Measurements from ENCODE around the gene GPX5. TPM values are rescaled to one million over a fixed set of nuclear protein-coding genes. Genes with fewer than 3 reads are reported as not detected.
"Not testable (repeated sequence)": the region's sequence is repeated elsewhere in the genome, so short reads cannot be mapped to it uniquely, and the experiment has no call there.

GPX5 gene
- total RNA-seq, 2 experiments from 2014 or later: not detected

GRCh38 chr6:28497893-28498292 is 27.8 kb upstream of the GPX5 start:
- Mint-ChIP-seq H3K4me3 (no peak overlapping the region), H3K27ac (no peak overlapping the region), H3K27me3 (peaks cover 25% of the 10 kb centered on the region), H3K4me1 (no peaks in the 10 kb centered on the region), H3K9me3 (no peaks in the 10 kb centered on the region), H3K36me3 (ENCODE audit: low read depth) (no peaks in the 10 kb centered on the region)
- no peak for DNase-seq
- ChIA-PET CTCF (no interaction called here), POLR2A (no interaction called here)

GRCh38 chr6:28501259-28501658 is 24.4 kb upstream of the GPX5 start:
- peaks cover under 1% of the 10 kb centered on the region for H3K4me1 Mint-ChIP-seq
- no peaks in the 10 kb centered on the region for H3K36me3 Mint-ChIP-seq (ENCODE audit: low read depth)
- H3K27me3 Mint-ChIP-seq: peaks cover 11% of the 10 kb centered on the region
- H3K9me3 Mint-ChIP-seq: no peaks in the 10 kb centered on the region
- no peak for DNase-seq
- CTCF ChIA-PET: no interaction called here
- no peak overlapping the region for H3K4me3 Mint-ChIP-seq
- H3K27ac Mint-ChIP-seq: no peak overlapping the region
- POLR2A ChIA-PET: no interaction called here

DNA sequence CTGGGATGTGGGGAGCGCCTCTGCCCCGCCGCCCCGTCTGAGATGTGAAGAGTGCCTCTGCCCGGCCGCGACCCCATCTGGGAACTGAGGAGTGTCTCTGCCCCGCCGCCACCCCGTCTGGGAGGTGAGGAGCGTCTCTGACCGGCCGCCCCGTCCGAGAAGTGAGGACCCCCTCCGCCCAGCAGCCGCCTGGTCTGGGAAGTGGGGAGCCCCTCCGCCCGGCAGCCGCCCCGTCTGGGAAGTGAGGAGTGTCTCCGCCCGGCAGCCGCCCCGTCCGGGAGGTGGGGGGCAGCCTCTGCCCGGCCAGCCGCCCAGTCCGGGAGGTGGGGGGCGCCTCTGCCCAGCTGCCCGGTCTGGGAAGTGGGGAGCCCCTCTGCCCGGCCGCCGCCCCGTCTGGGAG is 23.5 kb upstream of the GPX5 start:
- H3K4me1 Mint-ChIP-seq; H3K36me3 Mint-ChIP-seq (ENCODE audit: low read depth); H3K9me3 Mint-ChIP-seq; DNase-seq; POLR2A ChIA-PET; H3K4me3 Mint-ChIP-seq; CTCF ChIA-PET; H3K27ac Mint-ChIP-seq; H3K27me3 Mint-ChIP-seq: not testable (repeated sequence)

- POLR2A ChIA-PET, H3K27me3 Mint-ChIP-seq, CTCF ChIA-PET: not testable (repeated sequence)
Measured at GRCh38 chr6:28502709-28503305, 22.9 kb upstream of the GPX5 start.

DNA sequence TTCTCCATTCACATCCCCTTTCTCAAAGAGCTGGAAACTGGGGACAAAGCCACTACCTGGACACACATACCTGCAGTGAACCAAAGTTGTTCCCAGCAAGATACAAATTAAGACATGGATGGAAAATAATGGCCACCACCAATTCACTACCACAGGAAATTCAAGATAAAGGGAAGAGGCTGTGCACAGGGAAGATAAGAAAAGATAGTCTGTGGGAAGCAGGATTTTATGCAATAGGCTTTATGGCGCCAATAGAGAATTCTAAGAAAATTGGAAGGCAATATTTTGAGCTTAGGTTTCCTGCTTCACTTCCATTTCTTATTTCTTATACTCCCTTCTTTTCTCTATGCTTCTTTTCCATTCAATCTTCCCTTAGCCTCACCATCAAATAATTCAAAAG is 19.9 kb upstream of the GPX5 start:
- H3K27ac Mint-ChIP-seq: no peak overlapping the region
- peaks cover 13% of the 10 kb centered on the region for H3K4me1 Mint-ChIP-seq
- no peak overlapping the region for H3K4me3 Mint-ChIP-seq
- POLR2A ChIA-PET: no interaction called here
- H3K27me3 Mint-ChIP-seq: peaks cover 2% of the 10 kb centered on the region
- no peak for DNase-seq
- no peaks in the 10 kb centered on the region for H3K9me3 Mint-ChIP-seq
- H3K36me3 Mint-ChIP-seq (ENCODE audit: low read depth): no peaks in the 10 kb centered on the region
- CTCF ChIA-PET: interaction anchor here (1.4 kb wide), 1 partner anchor 12 kb away, joined by 4 read pairs; no protein-coding TSS in a partner anchor

More at GRCh38 chr6:28502709-28503305, 22.9 kb upstream of the GPX5 start:
- H3K4me3 Mint-ChIP-seq; H3K27ac Mint-ChIP-seq; H3K9me3 Mint-ChIP-seq; H3K36me3 Mint-ChIP-seq (ENCODE audit: low read depth); DNase-seq: not testable (repeated sequence)
- peaks cover 13% of the 10 kb centered on the region for H3K4me1 Mint-ChIP-seq

DNA sequence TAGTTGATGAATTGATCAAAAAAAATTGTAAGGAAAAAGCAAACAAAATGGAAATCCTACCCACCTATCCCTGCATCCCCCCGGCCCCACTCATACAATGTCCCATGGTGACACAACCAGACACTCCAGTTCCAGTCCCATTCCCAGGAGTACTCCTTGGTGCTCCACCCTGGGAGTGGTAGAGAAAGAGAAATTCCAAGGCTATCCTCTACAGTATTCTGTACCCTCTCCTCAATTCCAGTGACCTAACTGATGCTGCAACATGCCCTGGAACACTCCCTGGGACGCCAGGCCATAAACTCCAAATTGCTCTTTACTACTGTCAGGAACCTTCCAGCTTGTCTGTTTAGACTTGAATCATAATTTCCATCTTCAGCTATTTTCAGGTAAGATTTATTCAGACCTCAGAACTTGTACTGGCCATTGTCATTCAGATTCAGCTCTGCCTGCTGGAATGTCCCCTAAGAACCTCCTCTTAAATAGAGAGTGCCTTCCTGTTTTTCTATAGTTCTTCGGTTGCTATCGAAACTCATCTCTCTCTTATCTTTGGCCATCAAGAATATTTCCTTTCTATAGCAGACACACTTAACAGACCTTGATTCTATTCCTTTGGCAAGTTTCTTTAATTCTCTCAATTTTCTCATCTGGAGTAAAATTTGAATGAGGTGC is 18.7 kb upstream of the GPX5 start:
- Mint-ChIP-seq H3K27ac (no peak overlapping the region), H3K4me1 (peaks cover 13% of the 10 kb centered on the region), H3K36me3 (ENCODE audit: low read depth) (no peaks in the 10 kb centered on the region), H3K9me3 (no peaks in the 10 kb centered on the region), H3K4me3 (no peak overlapping the region), H3K27me3 (peaks cover 2% of the 10 kb centered on the region)
- no peak for DNase-seq
- ChIA-PET CTCF (interaction anchor here (1.4 kb wide), 1 partner anchor 13 kb away, joined by 4 read pairs; no protein-coding TSS in a partner anchor), POLR2A (interaction anchor here (1.0 kb wide), 1 partner anchor 78 kb away, joined by 3 read pairs; no protein-coding TSS in a partner anchor)

- Mint-ChIP-seq H3K27me3 (peaks cover 10% of the 10 kb centered on the region), H3K27ac (no peak overlapping the region), H3K4me3 (no peak overlapping the region), H3K36me3 (ENCODE audit: low read depth) (no peaks in the 10 kb centered on the region), H3K4me1 (peaks cover 10% of the 10 kb centered on the region), H3K9me3 (no peaks in the 10 kb centered on the region)
- POLR2A ChIA-PET: no interaction called here
- CTCF ChIA-PET: no interaction called here
- DNase-seq: no peak
Measured at GRCh38 chr6:28511628-28512300, 13.9 kb upstream of the GPX5 start.

DNA sequence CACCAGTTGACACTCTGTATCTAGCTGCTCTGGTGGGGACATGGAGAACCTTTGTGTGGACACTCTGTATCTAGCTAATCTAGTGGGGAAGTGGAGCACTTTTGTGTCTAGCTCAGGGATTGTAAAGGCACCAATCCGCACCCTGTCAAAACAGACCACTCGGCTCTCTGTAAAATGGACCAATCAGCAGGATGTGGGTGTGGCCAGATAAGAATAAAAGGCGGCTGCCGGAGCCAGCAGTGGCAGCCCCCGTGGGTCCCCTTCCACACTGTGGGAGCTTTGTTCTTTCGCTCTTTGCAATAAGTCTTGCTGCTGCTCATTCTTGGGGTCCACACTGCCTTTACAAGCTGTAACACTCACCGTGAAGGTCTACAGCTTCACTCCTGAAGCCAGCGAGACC is 13.3 kb upstream of the GPX5 start:
- H3K27ac Mint-ChIP-seq; H3K9me3 Mint-ChIP-seq; DNase-seq; CTCF ChIA-PET; H3K4me3 Mint-ChIP-seq; H3K36me3 Mint-ChIP-seq (ENCODE audit: low read depth); POLR2A ChIA-PET; H3K4me1 Mint-ChIP-seq: not testable (repeated sequence)
- peaks cover 13% of the 10 kb centered on the region for H3K27me3 Mint-ChIP-seq

DNA sequence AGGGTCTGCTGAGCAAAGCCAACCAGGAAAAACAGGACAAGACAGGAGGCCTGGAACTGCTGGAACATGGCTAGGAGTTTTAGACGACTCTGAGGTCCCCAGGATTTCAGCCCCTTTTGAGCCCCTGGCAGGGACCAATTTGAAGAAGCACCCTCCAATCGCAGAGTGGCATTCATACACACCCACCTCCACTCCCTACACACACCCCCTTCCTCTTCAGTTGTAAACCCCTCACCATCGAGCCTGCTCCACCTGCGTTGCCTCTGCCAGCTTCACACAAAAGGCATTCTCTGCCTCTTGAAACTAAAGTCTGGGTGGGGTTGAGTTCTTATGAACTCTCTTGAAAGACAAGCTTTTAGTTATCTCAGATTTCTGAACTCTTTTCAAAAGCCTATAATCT is 10.0 kb upstream of the GPX5 start, which contains the start of gene GPX6:
Gene GPX6 (minus strand): TSS at position 118 of the 400 bp plus-strand sequence. CDS start 50 bp downstream, at position 68.
- Mint-ChIP-seq H3K4me1 (no peaks in the 10 kb centered on the region), H3K4me3 (no peak within 1 kb of the TSS), H3K27ac (no peak within 1 kb of the TSS), H3K36me3 (ENCODE audit: low read depth) (no peaks in the 10 kb centered on the region), H3K9me3 (no peaks in the 10 kb centered on the region), H3K27me3 (peaks cover 29% of the 10 kb centered on the region)
- ChIA-PET CTCF (no interaction called here), POLR2A (no interaction called here)
- no peak for DNase-seq

- no peaks in the 10 kb centered on the region for H3K36me3 Mint-ChIP-seq (ENCODE audit: low read depth)
- POLR2A ChIA-PET: no interaction called here
- no peak overlapping the region for H3K27ac Mint-ChIP-seq
- H3K27me3 Mint-ChIP-seq: peaks cover 35% of the 10 kb centered on the region
- CTCF ChIA-PET: no interaction called here
- no peak overlapping the region for H3K4me3 Mint-ChIP-seq
- H3K4me1 Mint-ChIP-seq: peaks cover 9% of the 10 kb centered on the region
- no peak for DNase-seq
- H3K9me3 Mint-ChIP-seq: no peaks in the 10 kb centered on the region
Measured at GRCh38 chr6:28517964-28518363, 7.7 kb upstream of the GPX5 start.

- peaks cover 48% of the 10 kb centered on the region for H3K27me3 Mint-ChIP-seq
Measured at GRCh38 chr6:28522594-28523240, 3.0 kb upstream of the GPX5 start.

GRCh38 chr6:28523241-28523622 is 2.4 kb upstream of the GPX5 start:
- H3K27ac Mint-ChIP-seq: no peak overlapping the region
- H3K4me3 Mint-ChIP-seq: no peak overlapping the region
- ChIA-PET POLR2A (no interaction called here), CTCF (no interaction called here)
- H3K27me3 Mint-ChIP-seq: peaks cover 47% of the 10 kb centered on the region
- no peaks in the 10 kb centered on the region for H3K9me3 Mint-ChIP-seq
- peak; percentile 41 for DNase-seq
- peaks cover 24% of the 10 kb centered on the region for H3K4me1 Mint-ChIP-seq
- H3K36me3 Mint-ChIP-seq (ENCODE audit: low read depth): no peaks in the 10 kb centered on the region

More at GRCh38 chr6:28522594-28523240, 3.0 kb upstream of the GPX5 start:
- ChIA-PET POLR2A (no interaction called here), CTCF (no interaction called here)
- Mint-ChIP-seq H3K4me1 (peaks cover 24% of the 10 kb centered on the region), H3K4me3 (no peak overlapping the region), H3K9me3 (no peaks in the 10 kb centered on the region), H3K27ac (no peak overlapping the region), H3K36me3 (ENCODE audit: low read depth) (no peaks in the 10 kb centered on the region)
- no peak for DNase-seq

DNA sequence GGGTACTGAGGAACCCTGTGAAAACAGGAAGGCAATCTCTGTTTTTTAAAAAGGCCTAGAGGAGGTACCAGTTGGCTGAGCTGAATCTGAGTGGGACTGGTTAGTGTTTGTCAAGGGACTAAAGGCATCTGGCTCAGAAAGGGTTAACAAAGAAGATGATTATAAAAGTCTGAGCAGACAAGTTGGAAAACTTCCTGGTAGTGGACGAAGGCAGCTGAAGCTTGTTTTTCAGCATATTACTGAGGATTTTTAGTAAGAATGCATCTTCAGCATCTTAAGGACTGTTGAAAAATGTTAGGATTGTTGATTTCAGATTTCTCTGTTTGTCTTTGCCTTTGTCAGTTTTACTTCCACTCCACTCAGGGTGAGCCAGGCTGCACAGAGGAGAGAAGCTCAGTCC is 5.1 kb downstream of the GPX5 start:
- Mint-ChIP-seq H3K9me3 (no peaks in the 10 kb centered on the region), H3K27ac (no peak overlapping the region), H3K4me1 (peaks cover 3% of the 10 kb centered on the region), H3K4me3 (no peak overlapping the region), H3K36me3 (ENCODE audit: low read depth) (no peaks in the 10 kb centered on the region), H3K27me3 (peaks cover 39% of the 10 kb centered on the region)
- ChIA-PET CTCF (no interaction called here), POLR2A (no interaction called here)
- no peak for DNase-seq
